RWPE1 (cell line): ENCODE measurements around the gene PPIL4.

Experiments used
- CTCF ChIA-PET: fragments of 350-600 bp; sonication (Branson Sonifier 250); formaldehyde crosslinking; extraction: SDS; loops from one replicate; lab custom pipeline; 2021; lab: Yijun Ruan, JAX
- POLR2A ChIA-PET: fragments of 400-600 bp; formaldehyde crosslinking; extraction: SDS; loops from one replicate; lab custom pipeline; 2020; ENCODE audit warnings: antibody characterized with exemption; ENCODE audit not compliant: low non-redundant PET; lab: Yijun Ruan, JAX
- DNase-seq: peaks from one replicate; pipeline ENCODE4 v3.0.0; 2012; ENCODE audit warnings: low spot score
- H3K27ac ChIP-seq: fragments of 450-650 bp; 2 replicates; pipeline ENCODE4 v1.5.1; 2017
- TF ChIP-seq, protein P1 (sequence below): fragments of 450-650 bp; conservative IDR thresholded peaks from 2 replicates; pipeline ENCODE4 v1.5.1; 2017; ENCODE audit warnings: low read depth, mild to moderate bottlenecking

The PPIL4 gene

DNA sequence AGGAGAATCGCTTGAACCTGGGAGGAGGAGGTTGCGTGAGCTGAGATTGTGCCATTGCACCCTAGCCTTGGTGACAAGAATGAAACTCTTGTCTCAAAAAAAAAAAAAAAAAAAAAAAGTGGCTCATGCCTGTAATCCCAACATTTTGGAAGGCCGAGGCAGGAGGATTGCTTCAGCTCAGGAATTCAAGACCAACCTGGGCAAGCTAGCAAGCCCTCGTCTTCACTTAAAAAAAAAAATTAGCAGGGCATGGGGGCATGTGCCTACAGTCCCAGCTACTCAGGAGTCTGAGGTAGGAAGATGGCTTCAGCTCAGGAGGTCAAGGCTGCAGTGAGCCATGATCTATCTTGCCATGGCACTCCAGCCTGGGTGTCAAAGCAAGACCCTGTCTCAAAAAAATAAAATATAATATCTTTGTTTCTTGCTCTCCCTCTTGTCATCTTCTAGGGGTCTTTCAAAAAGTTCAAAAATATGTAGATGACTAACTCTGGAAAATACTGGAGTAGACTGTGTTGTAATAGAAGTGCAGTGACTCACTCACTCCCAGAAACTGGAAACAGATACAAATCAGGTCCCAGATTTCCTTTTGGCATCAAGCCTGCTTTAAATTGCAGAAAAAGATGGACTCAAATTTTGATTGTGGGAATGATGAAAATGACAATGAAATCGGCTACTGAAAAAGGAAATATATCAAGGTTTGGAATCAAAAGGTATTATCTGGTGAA lies 17.5 kb upstream of the PPIL4 start:
- DNase-seq, result peak; percentile 84
- peak overlapping the region; percentile 86 for H3K27ac ChIP-seq
- POLR2A ChIA-PET, result no interaction called here
- TF ChIP-seq, protein P1, sequence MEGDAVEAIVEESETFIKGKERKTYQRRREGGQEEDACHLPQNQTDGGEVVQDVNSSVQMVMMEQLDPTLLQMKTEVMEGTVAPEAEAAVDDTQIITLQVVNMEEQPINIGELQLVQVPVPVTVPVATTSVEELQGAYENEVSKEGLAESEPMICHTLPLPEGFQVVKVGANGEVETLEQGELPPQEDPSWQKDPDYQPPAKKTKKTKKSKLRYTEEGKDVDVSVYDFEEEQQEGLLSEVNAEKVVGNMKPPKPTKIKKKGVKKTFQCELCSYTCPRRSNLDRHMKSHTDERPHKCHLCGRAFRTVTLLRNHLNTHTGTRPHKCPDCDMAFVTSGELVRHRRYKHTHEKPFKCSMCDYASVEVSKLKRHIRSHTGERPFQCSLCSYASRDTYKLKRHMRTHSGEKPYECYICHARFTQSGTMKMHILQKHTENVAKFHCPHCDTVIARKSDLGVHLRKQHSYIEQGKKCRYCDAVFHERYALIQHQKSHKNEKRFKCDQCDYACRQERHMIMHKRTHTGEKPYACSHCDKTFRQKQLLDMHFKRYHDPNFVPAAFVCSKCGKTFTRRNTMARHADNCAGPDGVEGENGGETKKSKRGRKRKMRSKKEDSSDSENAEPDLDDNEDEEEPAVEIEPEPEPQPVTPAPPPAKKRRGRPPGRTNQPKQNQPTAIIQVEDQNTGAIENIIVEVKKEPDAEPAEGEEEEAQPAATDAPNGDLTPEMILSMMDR, result no peak
- CTCF ChIA-PET, result no interaction called here

DNA sequence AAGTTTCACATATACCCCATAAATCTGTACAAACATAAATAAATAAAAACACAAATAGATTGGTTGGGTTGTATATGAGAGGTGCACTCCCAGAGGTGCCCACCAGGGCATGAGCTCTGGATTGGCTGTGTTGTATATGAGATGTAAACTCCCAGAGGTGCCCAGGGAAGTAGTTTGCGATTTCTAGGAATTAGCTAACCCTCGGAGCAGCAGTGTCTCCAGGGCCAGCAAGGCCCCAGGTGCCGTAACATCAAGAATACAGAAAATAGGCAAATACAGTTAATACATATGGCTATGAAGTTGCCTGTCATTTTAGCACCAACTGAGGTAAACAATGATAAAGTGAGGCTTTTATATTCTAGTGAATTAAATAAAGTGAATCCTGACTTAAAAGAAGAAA lies 14.9 kb upstream of the PPIL4 start:
- DNase-seq, result no peak

DNA sequence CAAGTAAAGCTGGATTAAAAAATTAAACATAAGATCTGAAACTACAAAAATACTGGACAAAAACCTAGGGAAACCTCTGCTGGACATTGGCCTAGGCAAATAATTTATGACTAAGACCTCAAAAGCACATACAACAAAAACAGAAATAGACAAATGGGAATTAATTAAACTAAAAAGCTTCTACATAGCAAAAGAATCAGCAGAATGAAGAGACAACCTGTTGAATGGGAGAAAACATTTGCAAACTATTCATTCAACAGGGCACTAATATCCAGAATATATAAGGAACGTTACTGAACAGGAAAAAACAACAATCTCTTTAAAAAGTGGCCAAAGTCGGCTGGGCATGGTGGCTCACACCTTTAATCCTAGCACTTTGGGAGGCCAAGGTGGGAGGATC lies 13.5 kb upstream of the PPIL4 start:
- TF ChIP-seq, protein P1, result no peak
- DNase-seq, result no peak
- ChIA-PET POLR2A (no interaction called here), CTCF (no interaction called here)
- no peak overlapping the region for H3K27ac ChIP-seq

More for the DNA sequence above, 14.9 kb upstream of the PPIL4 start:
- POLR2A ChIA-PET, result no interaction called here
- CTCF ChIA-PET, result interaction anchor here (0.6 to 1.4 kb wide), 4 partner anchors 11 to 87 kb away, joined by 3 to 6 read pairs (median 4); partner anchors contain the start of gene KATNA1
- TF ChIP-seq, protein P1, result peak; percentile 36
- H3K27ac ChIP-seq, result no peak overlapping the region

DNA sequence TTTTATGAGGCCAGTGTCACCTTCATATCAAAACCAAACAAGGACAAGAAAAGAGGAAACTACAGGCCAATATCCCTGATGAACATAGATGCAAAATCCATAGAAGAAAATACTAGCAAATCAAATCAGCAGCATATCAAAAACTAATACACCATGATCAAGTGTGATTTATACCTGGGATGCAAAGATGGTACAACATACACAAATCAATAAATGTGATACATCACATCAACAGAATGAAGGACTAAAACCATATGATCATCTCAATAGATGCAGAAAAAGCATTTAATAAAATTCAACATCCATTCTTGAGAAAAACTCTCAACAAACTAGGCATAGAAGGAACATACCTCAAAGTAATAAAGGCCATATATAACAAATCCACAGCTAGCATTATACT lies 12.2 kb upstream of the PPIL4 start:
- no peak overlapping the region for H3K27ac ChIP-seq
- no peak for DNase-seq
- TF ChIP-seq, protein P1, result no peak
- ChIA-PET CTCF (interaction anchor here (0.6 kb wide), 1 partner anchor 381 kb away, joined by 4 read pairs; no protein-coding TSS in a partner anchor), POLR2A (no interaction called here)

DNA sequence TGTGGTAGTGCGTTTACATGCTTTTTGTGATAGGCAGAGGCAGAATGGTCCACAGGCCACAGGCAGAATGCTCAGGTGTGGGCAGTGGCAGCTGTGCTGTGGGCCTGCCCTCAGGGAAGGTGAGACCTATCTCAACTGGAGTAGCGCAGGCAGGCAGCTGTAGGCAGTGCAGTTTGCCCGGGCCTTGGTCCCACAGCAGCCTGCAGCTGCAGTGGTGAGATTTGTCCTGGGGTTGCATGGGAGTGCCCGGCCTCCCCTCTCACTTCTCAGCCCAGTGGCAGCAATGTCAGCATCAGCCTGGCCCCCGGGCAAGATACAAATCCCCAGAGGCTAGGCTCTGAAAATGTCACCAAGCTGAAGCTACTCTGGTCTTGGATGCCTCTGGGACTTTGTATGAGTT lies 6.1 kb upstream of the PPIL4 start:
- ChIA-PET CTCF (no interaction called here), POLR2A (no interaction called here)
- no peak overlapping the region for H3K27ac ChIP-seq
- no peak for DNase-seq
- TF ChIP-seq, protein P1, result no peak

DNA sequence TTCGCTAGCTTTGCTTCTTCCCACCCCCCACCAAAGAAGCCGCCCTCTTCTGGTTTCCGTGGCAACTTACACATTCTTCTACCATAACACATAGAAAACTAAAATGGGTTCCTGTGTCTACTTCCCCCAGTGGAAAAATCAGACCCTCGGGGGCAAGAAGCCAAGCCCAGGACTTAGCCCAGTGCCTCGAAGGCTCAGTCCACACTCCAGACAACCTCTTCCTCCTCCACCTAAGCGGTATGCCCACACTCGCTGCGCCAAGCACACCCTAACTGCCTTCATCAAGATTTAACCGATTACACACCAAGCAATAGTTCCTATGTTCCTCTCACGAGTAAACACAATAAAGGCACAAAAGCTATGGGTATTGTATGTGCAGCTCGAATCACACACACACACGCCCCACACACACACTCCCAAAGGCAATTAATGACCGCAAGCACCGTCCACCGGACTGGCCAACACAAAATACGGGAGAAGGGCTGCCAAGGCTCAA lies 537 bp downstream of the PPIL4 start:
- peak; percentile 30 for DNase-seq
- TF ChIP-seq, protein P1, result 0 out of 2 replicates have a peak, but pooled peaks have one; percentile 12
- peak overlapping the region; percentile 97 for H3K27ac ChIP-seq
- CTCF ChIA-PET, result interaction anchor here (0.8 to 1.0 kb wide), 2 partner anchors 19 to 249 kb away, joined by 3 read pairs; no protein-coding TSS in a partner anchor
- POLR2A ChIA-PET, result interaction anchor here (0.6 kb wide), 2 partner anchors 168 to 1844 kb away, joined by 4 read pairs; no protein-coding TSS in a partner anchor
